Putamen (tissue), 1 donor: Measurements from ENCODE around the gene AFAP1.

Source experiments
- DNase-seq: peaks from one replicate; pipeline ENCODE4 v3.0.0-alpha.2; 2016; ENCODE audit warnings: low spot score

Gene AFAP1

GRCh38 chr4:7803992-7804755, 135.5 kb downstream of the AFAP1 start:
- peak; percentile 69 for DNase-seq

- no peak for DNase-seq
Measured at GRCh38 chr4:7803371-7803770, 136.3 kb downstream of the AFAP1 start.

- DNase-seq: peak; percentile 82
Measured at GRCh38 chr4:7802093-7802726, 137.5 kb downstream of the AFAP1 start.

DNA sequence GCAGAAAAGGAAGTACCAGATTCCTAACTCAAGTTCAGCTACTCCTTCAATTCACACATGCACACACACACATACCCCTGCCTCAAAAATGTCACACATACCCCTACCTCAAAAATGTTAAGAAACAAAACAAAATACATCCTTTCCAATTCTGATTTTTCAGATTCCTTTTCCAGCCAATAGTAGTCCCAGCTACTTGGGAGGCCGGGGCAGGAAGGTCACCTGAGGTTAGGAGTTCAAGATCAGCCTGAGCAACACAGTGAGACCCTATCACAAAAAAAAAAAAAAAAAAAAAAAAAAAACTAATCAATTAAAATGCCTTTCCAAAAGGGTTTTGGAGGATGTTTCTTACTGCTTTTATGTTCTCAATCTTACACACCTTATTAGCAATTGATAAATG, 138.0 kb downstream of the AFAP1 start:
- no peak for DNase-seq

- DNase-seq: no peak
Measured at GRCh38 chr4:7801001-7801400, 138.7 kb downstream of the AFAP1 start.

DNA sequence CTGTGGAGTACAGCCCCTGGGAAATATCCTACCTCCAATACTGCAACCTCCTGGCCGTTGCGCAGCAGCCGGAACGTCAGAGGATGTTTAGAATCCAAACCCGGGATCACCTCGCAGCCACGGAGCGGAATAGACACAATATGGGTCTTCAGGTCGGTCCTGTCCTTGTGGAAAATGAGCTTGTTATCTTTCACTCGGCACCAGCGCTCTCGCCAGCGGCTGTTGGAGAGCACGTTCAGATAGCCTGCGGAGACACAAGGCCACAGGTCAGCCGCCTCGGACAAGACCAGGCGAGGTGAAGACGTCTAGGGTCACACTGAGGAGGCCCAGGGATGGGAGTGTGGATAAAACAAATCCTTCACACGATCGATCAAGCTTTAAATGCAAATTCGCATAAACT, 139.3 kb downstream of the AFAP1 start:
- no peak for DNase-seq

GRCh38 chr4:7799736-7800135, 139.9 kb downstream of the AFAP1 start:
- DNase-seq: no peak

DNA sequence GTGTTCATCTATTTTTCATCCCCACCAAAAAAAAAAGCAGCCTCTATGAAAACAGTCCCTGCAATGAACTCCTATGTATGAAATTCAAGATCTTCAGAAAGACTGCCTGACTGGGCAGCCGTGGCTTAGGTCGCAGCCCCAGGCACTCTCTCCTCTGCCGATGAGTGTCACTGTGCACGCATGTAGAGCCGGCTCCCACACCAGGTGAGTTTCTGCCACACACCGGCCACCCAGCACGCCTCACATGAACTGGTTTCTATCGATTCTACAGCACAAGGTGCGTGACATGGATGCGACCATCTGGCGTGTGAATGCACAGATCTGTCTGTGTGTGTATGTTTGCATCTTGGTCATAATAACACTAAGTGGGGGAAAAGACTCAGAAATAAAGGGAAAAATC, 140.4 kb downstream of the AFAP1 start:
- DNase-seq: no peak

- no peak for DNase-seq
Measured at GRCh38 chr4:7798178-7798995, 141.3 kb downstream of the AFAP1 start.

DNA sequence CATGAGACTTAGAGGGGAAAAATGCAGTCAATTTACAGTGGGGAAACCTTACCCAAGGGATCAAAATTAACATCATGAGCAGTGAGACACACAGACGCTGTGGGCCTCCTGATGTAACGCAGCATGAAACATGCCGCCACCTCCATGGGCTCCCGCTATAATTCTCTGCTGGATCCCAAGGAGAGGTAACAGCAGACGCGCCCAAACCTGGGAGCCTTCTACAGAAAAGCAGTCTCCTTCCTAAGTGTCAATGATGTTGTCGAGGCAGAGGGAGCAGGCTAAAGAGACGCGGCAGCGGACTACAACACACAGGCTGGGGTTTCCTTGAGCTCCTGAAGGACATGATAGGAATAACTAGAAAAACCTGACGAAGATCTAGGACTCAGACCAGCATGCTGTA, 142.3 kb downstream of the AFAP1 start:
- DNase-seq: no peak

DNA sequence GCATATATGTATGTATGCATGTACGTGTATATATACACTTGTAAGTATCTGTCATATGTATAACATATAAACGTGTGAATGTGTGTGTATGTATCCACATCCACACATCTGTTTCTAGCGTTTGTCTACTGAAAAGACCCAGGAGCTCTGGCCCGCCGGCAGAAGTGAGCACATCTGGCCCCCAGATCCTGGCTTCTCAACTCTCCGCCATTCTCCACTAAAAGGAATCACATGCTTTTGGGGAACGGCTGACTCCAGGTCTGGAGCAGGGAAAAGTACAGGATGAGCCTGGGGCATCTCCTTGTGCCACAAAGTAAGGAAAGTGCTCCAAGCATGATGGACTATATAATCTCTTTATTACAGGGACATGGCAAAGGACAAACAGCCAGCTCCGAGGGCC, 143.7 kb downstream of the AFAP1 start:
- no peak for DNase-seq

DNA sequence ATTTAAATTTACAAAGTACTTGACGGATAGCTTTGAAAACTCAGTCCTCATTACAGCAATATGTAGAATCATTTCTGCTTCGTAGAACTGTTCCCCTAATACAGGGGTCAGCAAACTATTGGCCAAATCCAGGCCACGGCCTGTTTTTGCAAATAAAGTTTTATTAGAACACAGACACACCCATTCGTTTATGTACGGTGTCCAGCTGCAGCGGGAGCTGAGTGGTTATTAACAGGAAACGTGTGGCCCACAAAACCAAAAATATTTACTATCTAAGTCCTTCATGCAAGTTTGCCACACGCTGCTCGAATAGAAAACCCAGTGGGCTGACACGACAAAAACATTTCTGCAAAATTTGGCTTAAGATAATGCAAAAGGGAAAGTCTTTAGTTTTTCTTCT, 146.5 kb downstream of the AFAP1 start:
- no peak for DNase-seq

- no peak for DNase-seq
Measured at GRCh38 chr4:7792616-7793015, 147.0 kb downstream of the AFAP1 start.

DNA sequence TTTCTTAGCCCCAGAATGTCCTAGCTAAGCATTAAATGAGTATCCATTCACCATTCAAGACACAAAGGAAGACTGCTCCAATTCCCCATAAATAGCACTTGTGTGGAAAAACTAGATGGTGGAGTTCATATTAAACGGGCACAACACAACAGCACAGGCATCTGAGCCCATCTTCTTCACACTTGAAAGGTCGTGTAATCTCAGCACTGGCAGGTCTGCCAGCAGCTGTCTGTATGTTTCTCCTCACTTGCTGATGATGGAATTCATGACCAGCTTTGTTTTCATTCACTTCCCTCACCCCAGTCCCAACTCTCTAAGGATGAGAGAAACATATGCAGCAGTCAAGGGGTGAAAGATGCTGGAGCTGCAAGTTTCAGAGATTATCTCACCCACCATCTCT, 148.7 kb downstream of the AFAP1 start:
- DNase-seq: no peak

- DNase-seq: no peak
Measured at GRCh38 chr4:7790023-7790422, 149.6 kb downstream of the AFAP1 start.

DNA sequence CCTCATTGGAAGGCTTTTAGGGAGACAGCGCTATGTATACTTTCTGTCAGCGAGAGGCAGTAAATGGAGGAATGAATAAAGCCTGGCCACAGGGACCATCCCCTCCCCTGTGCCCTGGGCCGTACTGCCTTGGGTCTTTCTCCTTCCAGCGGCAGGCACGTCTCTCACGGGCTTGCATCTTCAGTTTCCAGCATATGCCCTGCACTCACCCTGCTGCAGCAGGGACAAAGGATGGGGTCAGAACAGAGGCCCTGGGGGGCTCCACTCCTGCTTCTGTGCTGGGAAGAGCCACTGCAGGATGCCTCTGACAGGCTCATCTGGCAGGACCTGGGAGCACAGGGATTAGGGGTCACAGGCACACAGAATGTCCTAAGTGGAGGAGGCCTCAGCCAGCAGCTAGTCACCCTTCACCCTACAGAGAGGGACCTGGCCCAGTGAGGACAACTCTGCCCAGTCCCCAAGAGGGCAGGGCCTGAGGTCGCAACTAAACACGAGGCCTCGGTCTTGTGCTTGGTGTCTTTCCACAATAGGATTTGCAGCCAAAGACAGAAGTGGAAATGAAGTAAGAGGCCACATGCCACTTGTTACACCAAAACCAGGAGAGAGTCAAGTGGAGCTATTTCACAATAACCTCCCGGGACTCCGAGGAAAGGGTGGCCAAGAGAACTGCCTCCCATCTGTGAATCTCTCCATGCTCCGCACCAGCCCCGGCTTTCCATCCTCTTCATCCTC, 150.8 kb downstream of the AFAP1 start:
- DNase-seq: no peak

DNA sequence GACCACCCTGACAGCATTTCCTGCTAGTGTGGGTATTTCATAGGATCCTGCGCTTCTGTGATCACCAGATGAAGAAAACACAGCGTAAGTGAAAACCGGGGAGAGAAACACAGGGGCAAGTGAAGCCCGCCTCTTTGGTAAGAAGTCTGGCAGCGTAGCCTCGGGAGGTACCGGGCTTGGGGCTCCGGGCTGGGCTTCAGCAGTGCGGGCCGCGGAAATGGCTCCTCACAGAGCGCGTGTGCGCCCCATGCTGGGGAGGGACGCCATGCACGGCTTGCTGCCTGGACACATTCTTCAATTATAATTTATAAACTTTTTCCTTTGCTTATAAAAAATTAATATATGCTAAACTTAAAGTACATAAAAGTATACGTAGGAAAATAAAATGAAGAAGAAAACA, 151.5 kb downstream of the AFAP1 start:
- no peak for DNase-seq

GRCh38 chr4:7787681-7788141, 151.9 kb downstream of the AFAP1 start:
- no peak for DNase-seq

DNA sequence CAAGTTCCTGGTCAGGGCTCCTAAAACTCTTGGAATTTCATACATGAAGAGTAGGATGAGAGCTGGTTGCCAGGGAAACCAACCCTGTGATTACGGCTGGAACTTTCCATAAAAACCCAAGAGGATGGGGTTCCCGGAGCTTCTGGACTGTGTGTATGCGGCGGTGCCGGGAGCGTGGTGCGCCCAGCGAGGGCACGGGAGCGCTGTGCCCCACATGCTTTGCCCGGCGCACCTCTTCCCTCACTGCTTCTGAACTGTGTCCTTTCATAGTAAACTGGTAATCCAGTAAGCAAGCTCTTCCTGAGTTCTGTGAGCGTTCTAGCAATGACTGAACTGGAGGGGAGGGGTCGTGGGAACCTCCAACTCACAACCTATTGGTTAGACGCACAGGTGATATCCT, 152.6 kb downstream of the AFAP1 start:
- DNase-seq: no peak

GRCh38 chr4:7786517-7786916, 153.1 kb downstream of the AFAP1 start:
- no peak for DNase-seq

GRCh38 chr4:7786040-7786439, 153.6 kb downstream of the AFAP1 start:
- DNase-seq: no peak

- no peak for DNase-seq
Measured at GRCh38 chr4:7785017-7785416, 154.6 kb downstream of the AFAP1 start.
